Measurements from ENCODE around the gene XYLT1.

DNA sequence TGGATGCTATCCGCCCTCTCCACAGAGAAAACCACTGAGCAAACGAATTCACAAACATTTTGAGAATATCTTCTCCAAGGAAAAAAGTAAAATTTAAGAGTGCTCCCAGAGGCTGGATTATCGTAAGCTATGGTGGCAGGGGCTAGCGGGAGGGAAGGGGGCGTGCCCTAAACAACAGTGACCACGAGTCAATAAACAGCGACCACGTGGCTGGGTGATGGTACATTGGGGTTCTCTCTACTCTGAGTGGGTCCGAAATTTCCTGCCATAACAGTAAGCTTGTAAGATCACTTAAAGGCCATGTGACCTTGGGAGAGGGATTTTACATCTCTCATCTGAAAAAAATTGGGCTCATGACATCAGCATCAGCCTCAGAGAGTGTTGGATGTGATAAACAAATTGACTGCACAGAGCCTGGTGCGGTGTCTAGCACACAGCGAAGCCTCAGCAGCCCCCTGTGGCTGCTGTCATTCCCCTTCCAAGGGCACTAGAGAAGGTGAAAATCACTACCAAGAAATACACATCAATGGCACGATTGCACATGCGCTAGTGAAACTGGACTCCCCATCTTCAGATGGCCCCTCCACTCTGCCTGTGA is 213.2 kb downstream of the XYLT1 start:
- TF ChIP-seq, protein P1, sequence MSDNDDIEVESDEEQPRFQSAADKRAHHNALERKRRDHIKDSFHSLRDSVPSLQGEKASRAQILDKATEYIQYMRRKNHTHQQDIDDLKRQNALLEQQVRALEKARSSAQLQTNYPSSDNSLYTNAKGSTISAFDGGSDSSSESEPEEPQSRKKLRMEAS (IDR thresholded peaks at IDR 0.05), result no peak
- TF ChIP-seq, protein P2, sequence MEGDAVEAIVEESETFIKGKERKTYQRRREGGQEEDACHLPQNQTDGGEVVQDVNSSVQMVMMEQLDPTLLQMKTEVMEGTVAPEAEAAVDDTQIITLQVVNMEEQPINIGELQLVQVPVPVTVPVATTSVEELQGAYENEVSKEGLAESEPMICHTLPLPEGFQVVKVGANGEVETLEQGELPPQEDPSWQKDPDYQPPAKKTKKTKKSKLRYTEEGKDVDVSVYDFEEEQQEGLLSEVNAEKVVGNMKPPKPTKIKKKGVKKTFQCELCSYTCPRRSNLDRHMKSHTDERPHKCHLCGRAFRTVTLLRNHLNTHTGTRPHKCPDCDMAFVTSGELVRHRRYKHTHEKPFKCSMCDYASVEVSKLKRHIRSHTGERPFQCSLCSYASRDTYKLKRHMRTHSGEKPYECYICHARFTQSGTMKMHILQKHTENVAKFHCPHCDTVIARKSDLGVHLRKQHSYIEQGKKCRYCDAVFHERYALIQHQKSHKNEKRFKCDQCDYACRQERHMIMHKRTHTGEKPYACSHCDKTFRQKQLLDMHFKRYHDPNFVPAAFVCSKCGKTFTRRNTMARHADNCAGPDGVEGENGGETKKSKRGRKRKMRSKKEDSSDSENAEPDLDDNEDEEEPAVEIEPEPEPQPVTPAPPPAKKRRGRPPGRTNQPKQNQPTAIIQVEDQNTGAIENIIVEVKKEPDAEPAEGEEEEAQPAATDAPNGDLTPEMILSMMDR (IDR thresholded peaks at IDR 0.05; ENCODE audit: control extremely low read depth in 1 of 3, insufficient read depth in 1 of 3, low read depth in 1 of 3, low read length in 3 of 3), result no peak
- TF ChIP-seq BRCA1 (IDR thresholded peaks at IDR 0.05; ENCODE audit: low read depth, low read length), result no peak
- TF ChIP-seq GABPA (IDR thresholded peaks at IDR 0.05; ENCODE audit: borderline replicate concordance, insufficient read depth, low read length), result no peak
- no peak for TF ChIP-seq SP4 (IDR thresholded peaks at IDR 0.05; ENCODE audit: low read length)
- TF ChIP-seq TAF1 (IDR thresholded peaks at IDR 0.05; ENCODE audit: low read depth, low read length), result no peak
- no peak for TF ChIP-seq POLR2AphosphoS5 (IDR thresholded peaks at IDR 0.05; ENCODE audit: low read depth, low read length)
- no peak for TF ChIP-seq FOSL1 (IDR thresholded peaks at IDR 0.05; ENCODE audit: insufficient read depth, low read depth, low read length)

Measured in H1 (cell line).